RPMI7951 (cell line): ENCODE data around the gene DNAAF8. TPM values are rescaled to one million over a fixed set of nuclear protein-coding genes. Genes with fewer than 3 reads are reported as not detected.

Experiments used
- DNase-seq: peaks from one replicate; pipeline ENCODE4 v3.0.0-alpha.2; 2012; ENCODE audit warnings: low read depth
- total RNA-seq: library from RNA; depleted of rRNA; stranded (reverse); fragments of >200 nt; shearing (Covaris generic); gene quantifications from 2 replicates; pipeline ENCODE4 v1.2.3, GENCODE V29; 2014; rRNA removed

The DNAAF8 gene
- total RNA-seq, result 0.36 and 0.49 TPM in 2 replicates

GRCh38 chr16:4734063-4734729 is at the start of gene DNAAF8, which contains the start of gene ANKS3:
DNAAF8 (plus strand) TSS chr16:4734537; CDS start chr16:4736515, 1,978 bp downstream.
ANKS3 (minus strand) TSS chr16:4734271; CDS start chr16:4730149, 4,122 bp downstream.
- peak; percentile 96 for DNase-seq

- DNase-seq, result no peak
Measured at GRCh38 chr16:4684763-4685162, 49.6 kb upstream of the DNAAF8 start.

- no peak for DNase-seq
Measured at GRCh38 chr16:4685292-4685691, 49.0 kb upstream of the DNAAF8 start.

GRCh38 chr16:4685776-4686496 is 48.4 kb upstream of the DNAAF8 start:
- no peak for DNase-seq

- no peak for DNase-seq
Measured at GRCh38 chr16:4686497-4687210, 47.7 kb upstream of the DNAAF8 start.

GRCh38 chr16:4687416-4687815 is 46.9 kb upstream of the DNAAF8 start:
- no peak for DNase-seq

- no peak for DNase-seq
Measured at GRCh38 chr16:4687946-4688673, 46.2 kb upstream of the DNAAF8 start.

- DNase-seq, result no peak
Measured at GRCh38 chr16:4688674-4689045, 45.7 kb upstream of the DNAAF8 start.

- DNase-seq, result no peak
Measured at GRCh38 chr16:4689091-4689671, 45.2 kb upstream of the DNAAF8 start.

- no peak for DNase-seq
Measured at GRCh38 chr16:4689864-4690704, 44.3 kb upstream of the DNAAF8 start.

- no peak for DNase-seq
Measured at GRCh38 chr16:4690946-4691665, 43.2 kb upstream of the DNAAF8 start.

- no peak for DNase-seq
Measured at GRCh38 chr16:4691666-4692412, 42.5 kb upstream of the DNAAF8 start.

- no peak for DNase-seq
Measured at GRCh38 chr16:4692460-4693295, 41.7 kb upstream of the DNAAF8 start.

- peak; percentile 93 for DNase-seq
Measured at GRCh38 chr16:4693296-4693955, 40.9 kb upstream of the DNAAF8 start, which contains the start of gene NUDT16L1. NUDT16L1 (plus strand) TSS chr16:4693562; CDS start chr16:4693727, 165 bp downstream.

GRCh38 chr16:4693956-4694641 is 40.2 kb upstream of the DNAAF8 start:
- peak; percentile 43 for DNase-seq

- no peak for DNase-seq
Measured at GRCh38 chr16:4694642-4695451, 39.5 kb upstream of the DNAAF8 start.
